Tibial nerve (tissue), 4 donors: ENCODE measurements around the gene PIK3R1.

ENCODE experiments used
- CTCF ChIP-seq, 5 experiments: fragments of 200-600 bp in 3 of 5; fragments of 450-650 bp in 2 of 5; sonication (generic) in 3 of 5; IDR thresholded peaks; one replicate each; pipeline ENCODE4 v1.5.1; 2016 to 2019; ENCODE audit warnings: antibody characterized with exemption in 5 of 5, mild to moderate bottlenecking in 3 of 5, moderate library complexity in 2 of 5
- EP300 ChIP-seq, 2 donors: sonication (generic); formaldehyde crosslinking; IDR thresholded peaks; one replicate each; pipeline ENCODE4 v1.6.1; 2017; ENCODE audit warnings: antibody characterized with exemption in 2 of 2, mild to moderate bottlenecking in 1 of 2
- POLR2A ChIP-seq, 2 donors: fragments of 450-650 bp; IDR thresholded peaks; one replicate each; pipeline ENCODE4 v1.6.1; 2017; ENCODE audit warnings: antibody characterized with exemption in 2 of 2, mild to moderate bottlenecking in 2 of 2, moderate library complexity in 2 of 2

- TF ChIP-seq CTCF (IDR thresholded peaks at IDR 0.05) (no peak), POLR2A (IDR thresholded peaks at IDR 0.05) (no peak), EP300 (IDR thresholded peaks at IDR 0.05) (no peak)
Measured at GRCh38 chr5:68189613-68190012, 25.9 kb upstream of the PIK3R1 start.
